ENCODE measurements around the gene TUBB8B. TPM values are rescaled to one million over a fixed set of nuclear protein-coding genes. Genes with fewer than 3 reads are reported as not detected.
"Not testable (repeated sequence)": the region's sequence is repeated elsewhere in the genome, so short reads cannot be mapped to it uniquely, and the experiment has no call there.

TUBB8B gene
- total and polyA plus RNA-seq, 7 donors: 1.2 TPM; not detected in 6

DNA sequence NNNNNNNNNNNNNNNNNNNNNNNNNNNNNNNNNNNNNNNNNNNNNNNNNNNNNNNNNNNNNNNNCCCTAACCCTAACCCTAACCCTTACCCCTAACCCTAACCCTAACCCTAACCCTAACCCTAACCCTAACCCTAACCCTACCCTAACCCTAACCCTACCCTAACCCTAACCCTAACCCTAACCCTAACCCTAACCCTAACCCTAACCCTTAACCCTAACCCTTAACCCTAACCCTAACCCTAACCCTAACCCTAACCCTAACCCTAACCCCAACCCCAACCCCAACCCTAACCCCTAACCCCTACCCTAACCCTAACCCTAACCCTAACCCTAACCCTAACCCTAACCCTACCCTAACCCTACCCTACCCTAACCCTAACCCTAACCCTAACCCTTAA, 39.5 kb downstream of the TUBB8B start:
- H3K27me3 ChIP-seq; H3K36me3 ChIP-seq; H3K27ac ChIP-seq; H3K9me3 ChIP-seq; intact Hi-C loops (cut with DNase I); H3K4me3 ChIP-seq; H3K4me1 ChIP-seq; DNase-seq: not testable (repeated sequence)

Small RNA genes lying within 50 kb of the gene (small RNA-seq; reads per million reads assigned to genes)
- 0 reads per million in 3 donors for gene AP001005.2

Other genes starting within 250 kb of the TUBB8B start
- 10 to 100 TPM; 27.8 to 40.7 (median 31.0) TPM for gene USP14, start 108.9 kb upstream of the TUBB8B start, total RNA-seq
- 10 to 100 TPM; 11.4 to 26.1 (median 17.3) TPM for gene USP14, start 108.9 kb upstream of the TUBB8B start, polyA plus RNA-seq
- gene THOC1, start 218.4 kb upstream of the TUBB8B start, total RNA-seq: 10 to 100 TPM; 40.8 to 71.2 (median 46.9) TPM
- gene THOC1, start 218.4 kb upstream of the TUBB8B start, polyA plus RNA-seq: 10 to 100 TPM in 1 of 3 donors, 1 to 10 TPM in 2; 7.2 to 21.4 (median 9.6) TPM

Measured in sigmoid colon (tissue), 7 donors.